Measurements from ENCODE around the gene FAM222A.

FAM222A gene

GRCh38 chr12:109713187-109714070, at the start of gene FAM222A:
Gene FAM222A, plus strand, starts transcription at chr12:109713825. Its CDS starts 30,322 bp downstream, at chr12:109744147.
- DNase-seq (ENCODE audit: low spot score), result peak; percentile 99

GRCh38 chr12:109664402-109664801, 49.2 kb upstream of the FAM222A start:
- DNase-seq (ENCODE audit: low spot score), result no peak

GRCh38 chr12:109666068-109666467, 47.6 kb upstream of the FAM222A start:
- no peak for DNase-seq (ENCODE audit: low spot score)

- DNase-seq (ENCODE audit: low spot score), result no peak
These were observed 42.9 kb upstream of the FAM222A start for GRCh38 chr12:109670731-109671130.

DNA sequence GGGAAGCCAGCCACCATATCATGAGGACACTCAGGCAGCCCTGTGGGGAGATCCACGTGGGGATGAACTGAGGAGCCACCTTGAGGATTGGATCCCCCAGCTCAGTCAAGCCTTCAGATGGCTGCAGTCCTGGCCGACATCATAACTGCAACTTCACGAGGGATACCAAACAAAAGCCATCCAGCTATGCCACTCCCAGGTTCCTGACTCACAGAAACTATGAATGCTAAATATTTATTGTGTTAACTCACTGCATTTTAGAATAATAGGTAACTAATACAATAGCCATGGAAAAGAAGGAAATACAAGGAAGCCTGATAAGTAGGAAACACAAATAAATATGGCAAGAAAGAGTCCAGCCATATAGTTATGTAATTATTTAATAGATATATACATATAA, 42.1 kb upstream of the FAM222A start:
- DNase-seq (ENCODE audit: low spot score), result no peak

DNA sequence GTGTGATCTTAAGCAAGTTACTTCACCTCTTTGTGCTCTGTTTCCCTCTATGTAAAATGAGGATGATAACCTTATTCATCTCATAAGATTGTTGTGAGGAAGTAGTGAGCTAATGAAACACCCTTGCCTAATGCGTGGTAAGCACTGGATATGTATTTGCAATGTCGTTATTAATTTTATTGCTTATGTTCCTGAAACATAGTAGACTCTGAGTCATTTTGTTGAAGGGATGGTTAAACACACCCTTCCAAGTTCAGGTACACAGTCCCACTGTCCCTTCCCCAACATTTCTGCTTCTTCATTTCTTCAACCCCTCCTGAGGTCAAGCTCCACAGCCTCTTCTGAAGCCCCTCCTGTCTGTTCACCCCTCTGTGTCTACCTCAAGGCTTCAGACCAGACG, 40.2 kb upstream of the FAM222A start:
- no peak for DNase-seq (ENCODE audit: low spot score)

GRCh38 chr12:109673884-109674283, 39.7 kb upstream of the FAM222A start:
- DNase-seq (ENCODE audit: low spot score), result no peak

- no peak for DNase-seq (ENCODE audit: low spot score)
These were observed 38.2 kb upstream of the FAM222A start for GRCh38 chr12:109675411-109675810.

GRCh38 chr12:109677279-109677691, 36.3 kb upstream of the FAM222A start:
- no peak for DNase-seq (ENCODE audit: low spot score)

- DNase-seq (ENCODE audit: low spot score), result no peak
These were observed 34.9 kb upstream of the FAM222A start for GRCh38 chr12:109678719-109679118.

GRCh38 chr12:109679501-109680263, 33.9 kb upstream of the FAM222A start:
- DNase-seq (ENCODE audit: low spot score), result no peak

DNA sequence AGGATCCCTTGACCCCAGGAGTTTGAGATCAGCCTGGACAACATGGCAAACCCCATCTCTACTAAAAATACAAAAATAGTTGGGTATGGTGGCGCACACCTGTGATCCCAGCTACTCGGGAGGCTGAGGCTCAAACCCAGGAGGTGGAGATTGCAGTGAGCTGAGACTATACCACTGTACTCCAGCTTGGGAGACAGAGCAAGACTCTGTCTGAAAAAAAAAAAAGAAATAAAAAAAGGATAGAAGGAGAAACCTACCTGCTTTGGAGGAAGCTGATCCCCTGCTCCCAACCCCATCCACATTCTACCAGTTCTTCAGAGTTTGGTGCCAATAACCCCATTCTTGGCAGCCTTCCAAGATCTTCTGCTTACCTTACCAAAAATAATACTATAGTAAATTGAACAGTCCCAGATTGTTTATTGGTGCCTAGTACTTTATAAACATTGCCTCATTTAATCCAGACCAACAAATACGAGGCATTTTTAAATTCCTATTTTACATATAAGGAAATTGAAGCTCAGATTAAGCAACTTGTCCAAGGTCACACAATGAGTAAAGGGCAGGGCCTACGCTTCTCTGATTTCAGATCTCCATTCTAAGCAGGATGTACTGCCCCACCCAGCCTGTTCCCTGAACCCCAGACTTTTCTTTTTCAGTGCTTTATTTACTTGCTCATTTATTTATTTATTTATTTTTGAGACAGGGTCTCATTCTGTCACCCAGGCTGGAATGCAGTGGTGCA, 33.2 kb upstream of the FAM222A start:
- DNase-seq (ENCODE audit: low spot score), result no peak

GRCh38 chr12:109681986-109682707, 31.5 kb upstream of the FAM222A start:
- no peak for DNase-seq (ENCODE audit: low spot score)

DNA sequence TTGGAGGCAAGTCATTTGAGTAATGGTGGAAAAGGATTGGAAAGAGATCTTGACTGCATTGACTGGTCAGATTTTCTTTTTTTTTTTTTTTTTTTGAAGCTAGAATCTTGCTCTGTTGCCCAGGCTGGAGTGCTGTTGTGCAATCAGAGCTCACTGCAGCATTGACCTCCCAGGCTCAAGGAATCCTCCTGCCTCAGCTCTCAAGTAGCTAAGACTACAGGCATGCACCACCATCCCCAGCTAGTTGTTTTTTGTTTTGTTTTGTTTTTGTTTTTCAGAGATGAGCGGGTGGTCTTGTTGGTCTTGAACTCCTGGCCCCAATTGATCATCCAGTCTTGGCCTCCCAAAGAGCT, 30.9 kb upstream of the FAM222A start:
- no peak for DNase-seq (ENCODE audit: low spot score)

- no peak for DNase-seq (ENCODE audit: low spot score)
These were observed 30.3 kb upstream of the FAM222A start for GRCh38 chr12:109683316-109683715.

DNA sequence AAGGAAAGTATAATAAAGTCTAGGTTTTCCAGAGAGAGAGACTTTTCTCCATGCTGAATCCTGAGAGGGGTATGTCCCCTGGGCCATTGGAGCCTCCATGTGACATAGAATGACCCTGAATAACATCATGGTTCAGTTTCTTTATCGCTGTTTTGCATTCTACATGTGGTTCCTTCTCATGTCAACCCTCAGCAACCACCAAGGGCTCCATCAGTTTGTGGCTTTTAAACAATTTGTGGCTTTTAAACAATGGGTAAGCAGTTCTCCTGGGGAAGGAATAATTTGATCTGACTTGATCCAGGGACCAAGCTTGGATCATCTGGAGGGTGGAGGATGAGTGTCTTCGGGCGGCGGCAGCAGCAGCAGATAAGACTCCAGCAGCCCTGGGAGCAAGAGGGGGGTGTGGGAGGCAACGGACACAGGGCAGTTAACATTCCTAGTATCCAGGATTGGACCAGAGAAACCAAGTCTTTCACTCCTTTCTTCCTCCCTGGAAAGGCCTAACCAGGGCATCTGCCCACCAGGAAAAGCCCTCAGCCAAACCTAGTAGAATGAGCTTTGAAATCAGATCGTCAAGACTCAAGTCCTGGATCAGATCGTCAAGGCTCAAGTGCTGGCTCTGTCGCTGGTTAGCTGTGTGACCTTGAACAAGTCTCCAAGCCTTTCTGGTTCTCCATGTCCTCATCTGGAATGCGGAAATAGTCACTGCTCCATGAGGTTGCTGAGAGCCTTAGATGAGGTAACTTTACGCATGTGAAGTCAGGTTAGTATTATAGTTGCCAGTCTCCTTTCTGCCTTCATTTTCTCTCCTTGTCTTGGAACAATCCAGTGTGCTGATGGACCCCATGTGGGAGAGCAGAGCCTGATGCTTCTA, 27.8 kb upstream of the FAM222A start:
- DNase-seq (ENCODE audit: low spot score), result no peak

DNA sequence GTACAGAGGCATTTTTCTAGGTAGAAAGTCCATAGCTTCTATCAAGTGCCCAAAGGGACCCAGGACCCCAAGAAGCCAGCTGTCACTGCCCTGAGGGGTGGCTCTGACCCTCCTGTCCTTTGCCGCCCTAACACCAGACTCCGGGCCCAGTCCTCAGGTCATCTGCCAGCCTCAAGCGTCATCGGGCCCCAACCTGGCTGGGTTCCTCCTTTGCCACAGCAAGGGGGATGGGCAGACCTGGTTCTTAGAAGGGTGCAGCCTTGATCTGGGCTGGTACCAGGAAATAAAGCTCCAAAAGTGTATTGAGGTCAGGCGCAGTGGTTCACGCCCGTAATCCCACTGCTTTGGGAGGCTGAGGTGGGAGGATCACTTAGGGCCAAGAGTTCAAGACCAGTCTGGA, 27.1 kb upstream of the FAM222A start:
- DNase-seq (ENCODE audit: low spot score), result no peak

GRCh38 chr12:109687250-109687649, 26.4 kb upstream of the FAM222A start:
- no peak for DNase-seq (ENCODE audit: low spot score)

DNA sequence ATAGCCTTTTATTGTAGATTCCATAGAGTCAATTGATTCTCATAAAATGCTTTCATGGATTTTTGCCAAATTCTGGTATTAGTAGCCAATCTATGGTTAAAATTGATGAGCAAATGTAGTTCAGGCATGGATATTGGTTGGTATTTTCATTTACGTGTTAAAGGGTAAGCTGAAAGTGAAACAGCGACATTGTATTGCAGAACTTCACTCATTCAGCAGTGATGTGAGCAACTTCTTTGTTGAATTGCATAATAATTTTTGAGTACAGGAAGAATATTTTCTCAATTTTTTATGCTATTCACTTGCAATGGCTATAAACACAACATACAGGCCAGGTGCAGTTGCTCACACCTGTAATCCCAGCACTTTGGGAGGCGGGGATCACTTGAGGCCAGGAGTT, 24.2 kb upstream of the FAM222A start:
- DNase-seq (ENCODE audit: low spot score), result no peak

DNA sequence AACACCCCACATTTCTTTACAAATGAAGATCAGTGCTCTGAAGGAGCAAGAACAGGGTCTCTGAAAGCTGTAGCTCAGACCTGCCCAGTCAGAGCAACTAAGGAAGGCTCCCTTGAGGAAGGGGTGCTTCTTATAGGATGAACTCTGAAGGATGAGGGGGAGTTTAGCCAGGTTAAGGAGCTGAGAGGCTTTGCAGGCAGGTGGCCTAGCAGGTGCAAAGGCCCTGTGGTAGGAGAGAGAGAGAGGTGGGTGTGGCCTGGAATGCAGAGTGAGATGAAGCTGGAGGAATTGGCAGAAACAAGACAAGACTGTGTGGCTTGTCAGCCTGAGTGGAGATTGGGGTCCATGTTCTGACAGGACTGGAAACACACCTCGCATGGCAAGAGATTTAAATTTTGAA, 20.5 kb upstream of the FAM222A start:
- DNase-seq (ENCODE audit: low spot score), result no peak

All from HuH-7 (cell line).